Measurements from ENCODE around the gene DNAJB11.

DNAJB11 gene

GRCh38 chr3:186536883-186537844, 33.4 kb upstream of the DNAJB11 start:
- H3K4me3 ChIP-seq (ENCODE audit: control insufficient read depth, low read depth, low read length): no peak overlapping the region
- TF ChIP-seq, protein P1, sequence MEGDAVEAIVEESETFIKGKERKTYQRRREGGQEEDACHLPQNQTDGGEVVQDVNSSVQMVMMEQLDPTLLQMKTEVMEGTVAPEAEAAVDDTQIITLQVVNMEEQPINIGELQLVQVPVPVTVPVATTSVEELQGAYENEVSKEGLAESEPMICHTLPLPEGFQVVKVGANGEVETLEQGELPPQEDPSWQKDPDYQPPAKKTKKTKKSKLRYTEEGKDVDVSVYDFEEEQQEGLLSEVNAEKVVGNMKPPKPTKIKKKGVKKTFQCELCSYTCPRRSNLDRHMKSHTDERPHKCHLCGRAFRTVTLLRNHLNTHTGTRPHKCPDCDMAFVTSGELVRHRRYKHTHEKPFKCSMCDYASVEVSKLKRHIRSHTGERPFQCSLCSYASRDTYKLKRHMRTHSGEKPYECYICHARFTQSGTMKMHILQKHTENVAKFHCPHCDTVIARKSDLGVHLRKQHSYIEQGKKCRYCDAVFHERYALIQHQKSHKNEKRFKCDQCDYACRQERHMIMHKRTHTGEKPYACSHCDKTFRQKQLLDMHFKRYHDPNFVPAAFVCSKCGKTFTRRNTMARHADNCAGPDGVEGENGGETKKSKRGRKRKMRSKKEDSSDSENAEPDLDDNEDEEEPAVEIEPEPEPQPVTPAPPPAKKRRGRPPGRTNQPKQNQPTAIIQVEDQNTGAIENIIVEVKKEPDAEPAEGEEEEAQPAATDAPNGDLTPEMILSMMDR (conservative IDR thresholded peaks at IDR 0.05; ENCODE audit: control insufficient read depth, insufficient read depth, low read depth, low read length): no peak
- DNase-seq (ENCODE audit: low read depth): peak; percentile 31

DNA sequence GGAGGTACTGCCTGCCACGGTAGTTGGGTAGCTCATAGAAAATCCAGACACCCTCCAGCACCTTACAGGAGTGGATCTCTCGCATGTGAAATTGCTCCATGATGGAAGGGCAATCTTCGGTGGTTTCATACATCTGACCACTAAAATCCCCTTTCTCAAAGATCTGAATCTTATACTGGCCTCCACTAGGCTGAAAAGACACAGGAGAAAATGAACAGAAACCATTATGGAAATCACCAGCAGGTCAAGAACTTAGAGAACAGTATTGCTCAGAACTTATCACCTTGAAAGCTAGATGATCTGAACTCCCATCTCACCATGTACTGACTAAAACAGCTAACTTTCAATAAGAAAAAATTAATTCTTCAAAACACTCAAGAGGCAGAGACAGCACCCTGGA, 31.7 kb upstream of the DNAJB11 start:
- no peak for DNase-seq (ENCODE audit: low read depth)
- TF ChIP-seq, protein P1 (conservative IDR thresholded peaks at IDR 0.05; ENCODE audit: control insufficient read depth, insufficient read depth, low read depth, low read length): no peak
- H3K4me3 ChIP-seq (ENCODE audit: control insufficient read depth, low read depth, low read length): no peak overlapping the region

GRCh38 chr3:186540221-186540834, 30.2 kb upstream of the DNAJB11 start:
- H3K4me3 ChIP-seq (ENCODE audit: control insufficient read depth, low read depth, low read length): no peak overlapping the region
- TF ChIP-seq, protein P1 (conservative IDR thresholded peaks at IDR 0.05; ENCODE audit: control insufficient read depth, insufficient read depth, low read depth, low read length): peak; percentile 66
- peak; percentile 81 for DNase-seq (ENCODE audit: low read depth)

- TF ChIP-seq, protein P1 (conservative IDR thresholded peaks at IDR 0.05; ENCODE audit: control insufficient read depth, insufficient read depth, low read depth, low read length): no peak
- H3K4me3 ChIP-seq (ENCODE audit: control insufficient read depth, low read depth, low read length): no peak overlapping the region
- DNase-seq (ENCODE audit: low read depth): peak; percentile 54
These were observed 29.7 kb upstream of the DNAJB11 start for GRCh38 chr3:186540835-186541226.

- DNase-seq (ENCODE audit: low read depth): peak; percentile 28
- TF ChIP-seq, protein P1 (conservative IDR thresholded peaks at IDR 0.05; ENCODE audit: control insufficient read depth, insufficient read depth, low read depth, low read length): no peak
- no peak within 1 kb of the TSS for H3K4me3 ChIP-seq (ENCODE audit: control insufficient read depth, low read depth, low read length)
These were observed 26.2 kb upstream of the DNAJB11 start, which contains the start of gene CRYGS for GRCh38 chr3:186544281-186544680. TSS of gene CRYGS (minus strand) at chr3:186544380. CDS start at chr3:186544326, 54 bp downstream.

- DNase-seq (ENCODE audit: low read depth): no peak
- H3K4me3 ChIP-seq (ENCODE audit: control insufficient read depth, low read depth, low read length): no peak overlapping the region
- TF ChIP-seq, protein P1 (conservative IDR thresholded peaks at IDR 0.05; ENCODE audit: control insufficient read depth, insufficient read depth, low read depth, low read length): no peak
These were observed 21.0 kb upstream of the DNAJB11 start for GRCh38 chr3:186549497-186549896.
